Activated CD4-positive, alpha-beta T cell treated with anti-CD3 and anti-CD28 coated beads, Interleukin-2, amount 50 U/mL, for 4 hours (primary cell): ENCODE measurements around the gene TIAM1.

Source experiments
- DNase-seq, 2 experiments: peaks; one replicate each; pipeline ENCODE4 v3.0.0-alpha.2; 2020

Gene TIAM1

DNA sequence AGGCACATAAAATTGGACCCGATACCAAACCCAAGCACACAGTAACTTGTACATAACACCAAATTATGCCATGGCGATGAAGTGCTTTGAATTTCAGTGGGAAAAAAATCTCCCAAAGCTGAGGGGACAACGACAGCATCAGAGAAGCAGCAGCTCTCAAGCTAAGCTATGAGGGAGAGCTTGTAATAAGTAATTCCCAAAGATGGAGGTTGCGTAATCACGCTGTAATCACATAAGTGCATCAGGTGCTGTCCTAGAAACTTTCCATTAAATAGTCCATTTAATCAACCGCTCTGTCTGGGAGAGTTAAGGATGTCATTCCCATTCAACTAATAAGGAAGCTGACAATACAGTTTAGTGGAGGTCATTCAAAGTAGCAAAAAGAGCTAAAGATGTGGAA lies 268.2 kb downstream of the TIAM1 start:
- no peak for DNase-seq

DNA sequence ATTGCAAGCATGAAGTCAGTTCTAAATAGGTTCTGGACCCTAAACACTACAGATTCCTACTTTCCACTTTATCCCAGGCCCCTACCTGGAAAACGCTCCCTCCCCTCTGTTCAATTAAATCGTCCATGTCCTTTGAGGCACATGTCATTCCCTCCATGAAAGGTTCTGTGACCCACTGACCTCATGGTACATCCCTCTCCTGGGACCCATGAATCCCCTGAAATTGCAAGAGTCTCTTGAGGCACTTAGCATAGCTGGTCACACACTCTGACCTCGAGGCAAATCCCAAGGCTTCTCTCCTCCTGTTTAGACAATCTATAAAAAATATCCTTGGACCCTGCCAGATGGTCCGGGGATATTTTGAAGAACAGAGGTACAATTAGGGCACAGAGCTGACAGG lies 271.5 kb downstream of the TIAM1 start:
- no peak for DNase-seq
